Measurements from ENCODE around the gene FBN1. TPM values are rescaled to one million over a fixed set of nuclear protein-coding genes. Genes with fewer than 3 reads are reported as not detected.

The FBN1 gene
- total and polyA plus RNA-seq, 2 of the 13 experiments (the other 11 are each of a cell fraction or from before 2014, with no cell fraction given), result 1.5 to 3.0 TPM

DNA sequence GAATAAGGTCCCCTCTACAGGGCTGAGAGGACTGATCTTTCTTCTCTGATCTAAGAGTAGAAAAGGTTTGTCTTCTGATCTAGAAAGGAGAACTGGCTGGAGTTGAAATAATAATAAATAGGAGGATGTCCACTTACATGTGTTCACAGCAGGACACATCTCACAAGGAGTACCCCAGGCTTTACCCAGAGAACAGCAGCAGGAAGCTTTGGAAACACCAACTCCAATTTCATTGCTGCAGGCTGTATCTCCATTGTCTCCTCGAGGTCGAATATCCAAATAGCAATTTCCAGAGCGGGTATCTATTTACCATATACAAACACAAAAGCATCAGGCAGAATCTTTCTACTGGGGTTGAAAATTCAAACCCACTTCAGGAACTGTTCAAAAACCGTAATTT, 177.7 kb downstream of the FBN1 start:
- ATAC-seq, result no peak
- BruUV-seq (replicated peaks), result no TSS peak
- ChIA-PET POLR2A (no interaction called here), CTCF (ENCODE audit: low intra/inter-chr PET ratio, low total read pairs) (no interaction called here)
- H3K4me2 ChIP-seq (ENCODE audit: low read depth, low read length), result no peak overlapping the region
- no peak overlapping the region for H3K27ac ChIP-seq (ENCODE audit: extremely low read length, insufficient read depth, low read length)
- 62% methylated on average over 4 of the region's 4 CpGs for WGBS (ENCODE audit: low lambda C conversion rate)
- no peaks in the 10 kb centered on the region for H4K20me1 ChIP-seq (ENCODE audit: insufficient read depth, low read length)
- no peak for DNase-seq (ENCODE audit: low spot score)
- H3K4me1 ChIP-seq (ENCODE audit: insufficient read depth, low read length), result no peaks in the 10 kb centered on the region
- no peak overlapping the region for H3K4me3 ChIP-seq (replicated peaks in 1 of 3; ENCODE audit: insufficient read depth in 1 of 3, low read depth in 2 of 3, low read length in 3 of 3)
- in situ Hi-C loops (cut with HindIII; ENCODE audit: extremely low pct_ligation_motif_present, low pct_unique_long_range_greater_than_20kb) (no loop called here), intact Hi-C loops (cut with micrococcal nuclease; ENCODE audit: unreplicated experiment) (no loop called here)
- no peak for FAIRE-seq
- TF ChIP-seq PLRG1 (conservative IDR thresholded peaks at IDR 0.05) (no peak), KLF9 (CRISPR knock-in tag; IDR thresholded peaks at IDR 0.05; ENCODE audit: low read depth) (no peak), ZNF354B (CRISPR knock-in tag; IDR thresholded peaks at IDR 0.05) (no peak), REXO4 (CRISPR knock-in tag; IDR thresholded peaks at IDR 0.05; ENCODE audit: borderline replicate concordance) (no peak)
- TF ChIP-seq, protein P1, sequence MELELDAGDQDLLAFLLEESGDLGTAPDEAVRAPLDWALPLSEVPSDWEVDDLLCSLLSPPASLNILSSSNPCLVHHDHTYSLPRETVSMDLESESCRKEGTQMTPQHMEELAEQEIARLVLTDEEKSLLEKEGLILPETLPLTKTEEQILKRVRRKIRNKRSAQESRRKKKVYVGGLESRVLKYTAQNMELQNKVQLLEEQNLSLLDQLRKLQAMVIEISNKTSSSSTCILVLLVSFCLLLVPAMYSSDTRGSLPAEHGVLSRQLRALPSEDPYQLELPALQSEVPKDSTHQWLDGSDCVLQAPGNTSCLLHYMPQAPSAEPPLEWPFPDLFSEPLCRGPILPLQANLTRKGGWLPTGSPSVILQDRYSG (CRISPR knock-in tag; IDR thresholded peaks at IDR 0.05), result no peak
- H3K36me3 ChIP-seq (replicated peaks in 1 of 2; ENCODE audit: control insufficient read depth in 1 of 2, insufficient read depth in 2 of 2, low read length in 2 of 2), result no peaks in the 10 kb centered on the region; a peak in 1 of 5 replicates
- no peak overlapping the region for H3K9ac ChIP-seq (ENCODE audit: insufficient read depth, low read depth, low read length)
- no peaks in the 10 kb centered on the region for H3K27me3 ChIP-seq (ENCODE audit: control insufficient read depth in 1 of 2, insufficient read depth in 2 of 2, low read length in 2 of 2)
- H3K9me3 ChIP-seq (ENCODE audit: low read length), result no peaks in the 10 kb centered on the region
- no peaks in the 10 kb centered on the region for H3K79me2 ChIP-seq (ENCODE audit: insufficient read depth, low read length)
- no peak overlapping the region for H2AFZ ChIP-seq (ENCODE audit: low read length)

GRCh38 chr15:48466820-48467219, 178.7 kb downstream of the FBN1 start:
- Histone ChIP-seq H3K4me2 (ENCODE audit: low read depth, low read length) (no peak overlapping the region), H4K20me1 (ENCODE audit: insufficient read depth, low read length) (no peaks in the 10 kb centered on the region), H3K27ac (ENCODE audit: extremely low read length, insufficient read depth, low read length) (no peak overlapping the region), H3K4me3 (replicated peaks in 1 of 3; ENCODE audit: insufficient read depth in 1 of 3, low read depth in 2 of 3, low read length in 3 of 3) (no peak overlapping the region), H3K9ac (ENCODE audit: insufficient read depth, low read depth, low read length) (no peak overlapping the region), H3K9me3 (ENCODE audit: low read length) (no peaks in the 10 kb centered on the region), H2AFZ (ENCODE audit: low read length) (no peak overlapping the region), H3K4me1 (ENCODE audit: insufficient read depth, low read length) (no peaks in the 10 kb centered on the region), H3K36me3 (replicated peaks in 1 of 2; ENCODE audit: control insufficient read depth in 1 of 2, insufficient read depth in 2 of 2, low read length in 2 of 2) (no peaks in the 10 kb centered on the region; a peak in 1 of 5 replicates), H3K79me2 (ENCODE audit: insufficient read depth, low read length) (no peaks in the 10 kb centered on the region), H3K27me3 (ENCODE audit: control insufficient read depth in 1 of 2, insufficient read depth in 2 of 2, low read length in 2 of 2) (no peaks in the 10 kb centered on the region)
- TF ChIP-seq HNF4G (IDR thresholded peaks at IDR 0.05; ENCODE audit: borderline replicate concordance, low read depth, low read length), result no peak
- TF ChIP-seq HNF4G (CRISPR knock-in tag; IDR thresholded peaks at IDR 0.05; ENCODE audit: borderline replicate concordance, low read depth), result no peak
- TF ChIP-seq HNF1A (IDR thresholded peaks at IDR 0.05; ENCODE audit: low read depth), result no peak
- no peak for TF ChIP-seq HNF1A (CRISPR knock-in tag; IDR thresholded peaks at IDR 0.05; ENCODE audit: borderline replicate concordance)
- no peak for TF ChIP-seq ZNF749 (CRISPR knock-in tag; IDR thresholded peaks at IDR 0.05; ENCODE audit: borderline replicate concordance)
- no TSS peak for BruUV-seq (replicated peaks)
- intact Hi-C loops (cut with micrococcal nuclease; ENCODE audit: unreplicated experiment), result no loop called here
- WGBS (ENCODE audit: low lambda C conversion rate), result 100% methylated on average over 1 of the region's 1 CpG
- FAIRE-seq, result no peak
- ChIA-PET CTCF (ENCODE audit: low intra/inter-chr PET ratio, low total read pairs) (no interaction called here), POLR2A (no interaction called here)
- in situ Hi-C loops (cut with HindIII; ENCODE audit: extremely low pct_ligation_motif_present, low pct_unique_long_range_greater_than_20kb), result no loop called here
- ATAC-seq, result no peak
- no peak for DNase-seq (ENCODE audit: low spot score)
